Stimulated activated naive CD8-positive, alpha-beta T cell treated with anti-CD3 and anti-CD28 coated beads, Interleukin-15, Interleukin-2, amounts not matched to agents 100 ng/mL and 50 ng/mL, for 24 hours (primary cell): ENCODE measurements around the gene SLC35G6.
A peak's percentile ranks its signal among the peaks of the same experiment; 100 is the strongest.
"Not testable (repeated sequence)": the region's sequence is repeated elsewhere in the genome, so short reads cannot be mapped to it uniquely, and the experiment has no call there.

Source experiments
- H3K27ac Mint-ChIP-seq: one replicate; pipeline ENCODE4 v1.8.0; 2021; ENCODE audit warnings: mild to moderate bottlenecking, mixed read lengths
- H3K27me3 Mint-ChIP-seq: one replicate; pipeline ENCODE4 v1.8.0; 2021; ENCODE audit warnings: mixed read lengths
- H3K36me3 Mint-ChIP-seq: one replicate; pipeline ENCODE4 v1.8.0; 2021; ENCODE audit warnings: low read depth, mixed read lengths
- H3K4me1 Mint-ChIP-seq: one replicate; pipeline ENCODE4 v1.8.0; 2021; ENCODE audit warnings: low read depth, mixed read lengths
- H3K4me3 Mint-ChIP-seq: one replicate; pipeline ENCODE4 v1.8.0; 2021; ENCODE audit warnings: mild to moderate bottlenecking, mixed read lengths
- H3K9me3 Mint-ChIP-seq: one replicate; pipeline ENCODE4 v1.8.0; 2021; ENCODE audit warnings: mixed read lengths

Gene SLC35G6

GRCh38 chr17:7480089-7480384 lies 1.2 kb upstream of the SLC35G6 start:
- Mint-ChIP-seq H3K4me1 (peaks cover 79% of the 10 kb centered on the region), H3K9me3 (no peaks in the 10 kb centered on the region), H3K4me3 (peak overlapping the region; percentile 91), H3K27ac (peak overlapping the region; percentile 93), H3K36me3 (peaks cover 5% of the 10 kb centered on the region), H3K27me3 (no peaks in the 10 kb centered on the region)

GRCh38 chr17:7481842-7482741 lies 846 bp downstream of the SLC35G6 start:
- peak overlapping the region; percentile 98 for H3K4me3 Mint-ChIP-seq
- peak overlapping the region; percentile 100 for H3K27ac Mint-ChIP-seq
- not testable (repeated sequence) for H3K9me3 Mint-ChIP-seq, H3K27me3 Mint-ChIP-seq
- peaks cover 20% of the 10 kb centered on the region for H3K36me3 Mint-ChIP-seq
- peaks cover 78% of the 10 kb centered on the region for H3K4me1 Mint-ChIP-seq

GRCh38 chr17:7482742-7483088 lies 1.5 kb downstream of the SLC35G6 start:
- Mint-ChIP-seq H3K4me1 (peaks cover 78% of the 10 kb centered on the region), H3K4me3 (peak overlapping the region; percentile 98), H3K36me3 (peaks cover 27% of the 10 kb centered on the region), H3K27ac (peak overlapping the region; percentile 100)
- not testable (repeated sequence) for H3K9me3 Mint-ChIP-seq, H3K27me3 Mint-ChIP-seq

GRCh38 chr17:7483255-7484066 lies 2.2 kb downstream of the SLC35G6 start:
- Mint-ChIP-seq H3K4me1 (peaks cover 75% of the 10 kb centered on the region), H3K9me3 (no peaks in the 10 kb centered on the region), H3K36me3 (peaks cover 29% of the 10 kb centered on the region), H3K27me3 (no peaks in the 10 kb centered on the region), H3K27ac (peak overlapping the region; percentile 100), H3K4me3 (peak overlapping the region; percentile 98)

GRCh38 chr17:7484067-7484918 lies 3.0 kb downstream of the SLC35G6 start, which contains the start of gene POLR2A:
TSS of gene POLR2A (plus strand) at chr17:7484366.
- H3K27ac Mint-ChIP-seq, result peak within 1 kb of the TSS; percentile 100
- H3K27me3 Mint-ChIP-seq, result no peaks in the 10 kb centered on the region
- peaks cover 37% of the 10 kb centered on the region for H3K36me3 Mint-ChIP-seq
- no peaks in the 10 kb centered on the region for H3K9me3 Mint-ChIP-seq
- H3K4me1 Mint-ChIP-seq, result peaks cover 80% of the 10 kb centered on the region
- peak within 1 kb of the TSS; percentile 98 for H3K4me3 Mint-ChIP-seq

GRCh38 chr17:7484919-7485377 lies 3.7 kb downstream of the SLC35G6 start:
- peak overlapping the region; percentile 98 for H3K4me3 Mint-ChIP-seq
- peaks cover 85% of the 10 kb centered on the region for H3K4me1 Mint-ChIP-seq
- H3K27me3 Mint-ChIP-seq, result no peaks in the 10 kb centered on the region
- no peaks in the 10 kb centered on the region for H3K9me3 Mint-ChIP-seq
- H3K27ac Mint-ChIP-seq, result peak overlapping the region; percentile 100
- H3K36me3 Mint-ChIP-seq, result peaks cover 41% of the 10 kb centered on the region

GRCh38 chr17:7486181-7486580 lies 4.9 kb downstream of the SLC35G6 start:
- H3K27ac Mint-ChIP-seq, result peak overlapping the region; percentile 81
- H3K27me3 Mint-ChIP-seq, result no peaks in the 10 kb centered on the region
- peaks cover 49% of the 10 kb centered on the region for H3K36me3 Mint-ChIP-seq
- H3K4me1 Mint-ChIP-seq, result peaks cover 83% of the 10 kb centered on the region
- no peaks in the 10 kb centered on the region for H3K9me3 Mint-ChIP-seq
- H3K4me3 Mint-ChIP-seq, result peak overlapping the region; percentile 98

GRCh38 chr17:7490144-7490543 lies 8.9 kb downstream of the SLC35G6 start:
- H3K4me1 Mint-ChIP-seq, result peaks cover 69% of the 10 kb centered on the region
- peak overlapping the region; percentile 4 for H3K4me3 Mint-ChIP-seq
- H3K27me3 Mint-ChIP-seq, result no peaks in the 10 kb centered on the region
- peaks cover 75% of the 10 kb centered on the region for H3K36me3 Mint-ChIP-seq
- no peak overlapping the region for H3K27ac Mint-ChIP-seq
- H3K9me3 Mint-ChIP-seq, result no peaks in the 10 kb centered on the region

GRCh38 chr17:7491583-7491982 lies 10.3 kb downstream of the SLC35G6 start:
- Mint-ChIP-seq H3K4me1 (peaks cover 57% of the 10 kb centered on the region), H3K9me3 (no peaks in the 10 kb centered on the region), H3K4me3 (no peak overlapping the region), H3K27me3 (no peaks in the 10 kb centered on the region), H3K36me3 (peaks cover 76% of the 10 kb centered on the region), H3K27ac (peak overlapping the region; percentile 10)

GRCh38 chr17:7493941-7494340 lies 12.7 kb downstream of the SLC35G6 start:
- Mint-ChIP-seq H3K27me3 (no peaks in the 10 kb centered on the region), H3K4me3 (no peak overlapping the region), H3K4me1 (peaks cover 37% of the 10 kb centered on the region), H3K36me3 (peaks cover 77% of the 10 kb centered on the region), H3K27ac (peak overlapping the region; percentile 37), H3K9me3 (no peaks in the 10 kb centered on the region)

GRCh38 chr17:7495906-7496434 lies 14.7 kb downstream of the SLC35G6 start:
- H3K27me3 Mint-ChIP-seq, result no peaks in the 10 kb centered on the region
- H3K9me3 Mint-ChIP-seq, result no peaks in the 10 kb centered on the region
- peaks cover 74% of the 10 kb centered on the region for H3K36me3 Mint-ChIP-seq
- peaks cover 18% of the 10 kb centered on the region for H3K4me1 Mint-ChIP-seq
- no peak overlapping the region for H3K4me3 Mint-ChIP-seq
- H3K27ac Mint-ChIP-seq, result no peak overlapping the region

- no peak overlapping the region for H3K4me3 Mint-ChIP-seq
These were observed 15.4 kb downstream of the SLC35G6 start for GRCh38 chr17:7496470-7497183.

GRCh38 chr17:7497228-7497627 lies 16.0 kb downstream of the SLC35G6 start:
- Mint-ChIP-seq H3K27me3 (no peaks in the 10 kb centered on the region), H3K36me3 (peaks cover 78% of the 10 kb centered on the region)

More at GRCh38 chr17:7496470-7497183, 15.4 kb downstream of the SLC35G6 start:
- Mint-ChIP-seq H3K36me3 (peaks cover 77% of the 10 kb centered on the region), H3K4me1 (peaks cover 13% of the 10 kb centered on the region), H3K27me3 (no peaks in the 10 kb centered on the region), H3K27ac (no peak overlapping the region), H3K9me3 (no peaks in the 10 kb centered on the region)

GRCh38 chr17:7497636-7498035 lies 16.4 kb downstream of the SLC35G6 start:
- no peak overlapping the region for H3K27ac Mint-ChIP-seq
- no peaks in the 10 kb centered on the region for H3K27me3 Mint-ChIP-seq
- peaks cover 81% of the 10 kb centered on the region for H3K36me3 Mint-ChIP-seq
- no peaks in the 10 kb centered on the region for H3K9me3 Mint-ChIP-seq
- H3K4me3 Mint-ChIP-seq, result no peak overlapping the region
- H3K4me1 Mint-ChIP-seq, result peaks cover 8% of the 10 kb centered on the region

More at GRCh38 chr17:7497228-7497627, 16.0 kb downstream of the SLC35G6 start:
- no peak overlapping the region for H3K27ac Mint-ChIP-seq
- no peak overlapping the region for H3K4me3 Mint-ChIP-seq
- peaks cover 9% of the 10 kb centered on the region for H3K4me1 Mint-ChIP-seq
- H3K9me3 Mint-ChIP-seq, result no peaks in the 10 kb centered on the region
